GM12873 (cell line): ENCODE data around the gene KLK5.

Experiments used
- TF ChIP-seq, protein P1 (sequence below): IDR thresholded peaks from 2 replicates; pipeline ENCODE4 v1.5.1; 2012; ENCODE audit warnings: low read depth, mild to moderate bottlenecking, moderate library complexity, low read length, control low read depth; ENCODE audit not compliant: insufficient read depth; ENCODE audit errors: missing control alignments

Gene KLK5, protein sequence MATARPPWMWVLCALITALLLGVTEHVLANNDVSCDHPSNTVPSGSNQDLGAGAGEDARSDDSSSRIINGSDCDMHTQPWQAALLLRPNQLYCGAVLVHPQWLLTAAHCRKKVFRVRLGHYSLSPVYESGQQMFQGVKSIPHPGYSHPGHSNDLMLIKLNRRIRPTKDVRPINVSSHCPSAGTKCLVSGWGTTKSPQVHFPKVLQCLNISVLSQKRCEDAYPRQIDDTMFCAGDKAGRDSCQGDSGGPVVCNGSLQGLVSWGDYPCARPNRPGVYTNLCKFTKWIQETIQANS

DNA sequence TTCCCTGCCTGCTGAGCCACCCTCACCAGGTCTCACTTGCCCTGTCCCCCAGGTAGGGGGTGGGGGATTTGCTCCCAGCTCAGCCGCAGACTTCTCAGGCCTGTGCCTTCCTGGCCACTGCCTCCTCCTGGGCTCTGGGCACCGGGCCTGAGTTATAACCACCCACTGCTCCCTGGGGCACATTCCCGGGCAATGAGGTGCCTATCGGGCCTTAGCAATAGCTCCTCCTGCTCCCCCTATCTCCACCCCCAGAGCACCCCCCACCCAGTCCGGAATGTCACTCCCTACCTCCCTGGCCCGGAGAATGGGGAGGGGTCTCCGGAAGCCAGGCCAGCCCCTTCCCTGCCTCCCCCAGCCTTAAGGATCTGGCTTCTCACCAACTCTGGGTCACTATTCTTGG is at the start of gene KLK5:
KLK5 (minus strand) TSS at position 129 of the 400 bp plus-strand sequence. CDS start 381 bp downstream, outside the sequence.
- TF ChIP-seq, protein P1, sequence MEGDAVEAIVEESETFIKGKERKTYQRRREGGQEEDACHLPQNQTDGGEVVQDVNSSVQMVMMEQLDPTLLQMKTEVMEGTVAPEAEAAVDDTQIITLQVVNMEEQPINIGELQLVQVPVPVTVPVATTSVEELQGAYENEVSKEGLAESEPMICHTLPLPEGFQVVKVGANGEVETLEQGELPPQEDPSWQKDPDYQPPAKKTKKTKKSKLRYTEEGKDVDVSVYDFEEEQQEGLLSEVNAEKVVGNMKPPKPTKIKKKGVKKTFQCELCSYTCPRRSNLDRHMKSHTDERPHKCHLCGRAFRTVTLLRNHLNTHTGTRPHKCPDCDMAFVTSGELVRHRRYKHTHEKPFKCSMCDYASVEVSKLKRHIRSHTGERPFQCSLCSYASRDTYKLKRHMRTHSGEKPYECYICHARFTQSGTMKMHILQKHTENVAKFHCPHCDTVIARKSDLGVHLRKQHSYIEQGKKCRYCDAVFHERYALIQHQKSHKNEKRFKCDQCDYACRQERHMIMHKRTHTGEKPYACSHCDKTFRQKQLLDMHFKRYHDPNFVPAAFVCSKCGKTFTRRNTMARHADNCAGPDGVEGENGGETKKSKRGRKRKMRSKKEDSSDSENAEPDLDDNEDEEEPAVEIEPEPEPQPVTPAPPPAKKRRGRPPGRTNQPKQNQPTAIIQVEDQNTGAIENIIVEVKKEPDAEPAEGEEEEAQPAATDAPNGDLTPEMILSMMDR = no peak

DNA sequence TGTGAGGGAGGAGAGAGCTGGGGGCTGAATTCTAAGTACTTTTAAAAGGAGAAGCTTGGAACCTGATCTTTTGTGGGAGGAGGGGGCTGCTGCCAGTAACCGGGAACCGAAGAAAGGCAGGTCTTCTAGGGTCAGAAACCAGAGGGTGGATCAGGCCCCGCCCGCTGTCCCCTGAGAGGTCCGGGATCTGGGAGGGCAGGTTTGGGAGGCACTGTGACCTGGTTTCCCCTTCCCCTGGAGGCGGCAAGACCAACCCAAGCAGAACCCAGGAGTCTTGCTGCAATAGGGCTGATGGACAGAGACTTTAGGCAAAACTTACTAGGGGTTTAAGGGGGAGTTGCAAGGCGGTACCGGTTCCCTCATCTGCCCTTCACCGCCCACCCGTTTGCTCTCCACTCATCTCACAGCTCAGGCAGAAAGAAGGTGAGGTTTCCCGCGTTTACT is 49.3 kb upstream of the KLK5 start:
- TF ChIP-seq, protein P1 = no peak

DNA sequence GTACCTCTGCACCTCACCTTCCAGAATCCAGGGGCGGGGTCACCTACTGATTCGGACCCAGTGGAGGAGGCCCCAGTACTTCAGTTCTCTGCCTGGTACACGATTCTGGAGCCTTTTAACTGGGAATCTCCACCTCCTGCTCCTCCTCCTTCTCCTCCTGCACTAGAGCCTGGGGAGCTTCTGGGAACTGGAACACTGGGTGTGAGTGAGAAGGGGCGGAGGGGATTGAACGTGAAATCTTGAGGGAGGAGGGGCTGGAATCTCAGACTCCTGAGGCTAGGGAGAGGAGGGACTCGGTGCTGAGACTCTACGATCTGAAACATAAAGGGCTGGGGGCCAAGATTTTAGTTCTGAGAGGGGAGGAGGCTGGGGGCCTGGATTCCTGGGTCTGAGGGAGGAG is 48.7 kb upstream of the KLK5 start, which contains the start of gene KLK8:
KLK8 (minus strand) TSS at position 90 of the 400 bp plus-strand sequence. CDS start 437 bp downstream, outside the sequence.
- TF ChIP-seq, protein P1 = no peak

DNA sequence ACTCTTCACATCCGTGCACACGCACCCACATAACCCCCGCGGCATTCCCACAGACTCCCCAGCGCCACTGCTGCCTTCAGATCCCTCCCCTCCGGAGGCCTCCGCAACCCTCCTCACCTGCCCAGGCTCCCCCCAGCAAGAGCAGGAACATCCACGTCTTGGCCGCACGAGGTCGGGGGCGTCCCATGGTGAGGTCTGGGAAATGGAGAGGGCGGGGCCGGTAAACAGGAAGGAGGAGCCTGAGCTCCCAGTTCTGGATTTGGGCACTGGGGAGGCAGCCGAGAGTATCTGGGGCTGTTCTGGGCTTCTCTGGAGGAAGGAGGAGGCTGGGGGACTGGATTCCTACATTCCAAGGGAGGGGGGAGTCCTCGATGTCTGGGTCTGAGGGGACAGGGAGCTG is 48.1 kb upstream of the KLK5 start:
- TF ChIP-seq, protein P1 = no peak

DNA sequence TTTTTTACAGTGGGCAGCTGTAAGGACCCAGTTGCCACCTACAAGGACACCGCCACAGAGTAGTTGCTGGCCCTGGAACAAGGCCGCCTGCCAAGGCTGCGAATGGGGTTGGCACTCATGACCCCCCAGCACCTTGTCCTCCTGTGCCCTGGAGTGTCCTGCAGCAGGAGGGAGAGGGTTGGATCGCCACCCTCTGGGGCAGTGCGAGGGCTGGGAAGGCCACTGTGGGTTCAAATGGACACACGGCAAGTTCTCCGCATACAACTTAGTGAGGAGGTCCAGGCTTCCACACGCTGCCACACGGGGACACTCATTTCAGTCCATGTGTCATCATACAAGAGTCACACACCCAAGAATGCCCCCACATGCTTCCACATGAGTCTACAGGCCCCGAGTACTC is 47.6 kb upstream of the KLK5 start:
- TF ChIP-seq, protein P1 = no peak

DNA sequence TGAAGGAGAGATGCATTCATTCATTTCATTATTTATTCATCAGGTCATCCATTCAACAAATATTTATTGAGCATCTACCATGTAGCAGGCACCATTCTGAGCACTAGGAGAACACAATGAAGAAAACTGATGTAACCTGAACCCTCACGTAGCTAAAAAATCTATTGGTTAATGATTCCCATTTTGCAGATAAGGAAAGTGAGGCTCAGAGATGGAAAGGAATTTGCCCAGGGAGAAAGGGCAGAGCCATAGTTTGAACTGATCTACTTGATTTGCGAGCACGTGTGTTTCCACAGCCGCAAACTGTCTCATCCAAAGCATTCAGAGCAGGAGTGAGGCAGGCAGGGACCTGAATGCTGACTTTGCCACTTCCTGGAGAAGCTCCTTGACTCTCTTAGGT is 45.8 kb upstream of the KLK5 start:
- TF ChIP-seq, protein P1 = no peak

DNA sequence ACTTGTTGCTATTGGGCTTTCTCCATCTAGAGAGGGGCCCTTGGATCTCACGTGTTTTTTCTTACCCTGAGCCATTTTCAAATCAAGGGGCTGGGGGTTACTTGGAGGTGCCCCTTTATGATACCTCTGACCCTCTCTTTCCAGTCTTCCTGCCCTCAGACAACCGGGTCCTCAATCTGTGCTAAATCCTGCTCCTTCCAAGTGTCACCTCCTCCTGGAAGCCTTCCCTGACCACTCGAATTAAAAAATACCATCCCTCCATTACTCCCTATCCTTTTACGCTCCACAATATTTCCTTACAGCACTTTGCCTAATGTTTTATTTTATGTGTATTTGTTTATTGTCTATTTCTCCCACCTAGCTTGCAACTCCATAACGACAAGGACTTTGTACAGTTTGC is 45.2 kb upstream of the KLK5 start:
- TF ChIP-seq, protein P1 = no peak
